Measurements from ENCODE around the gene MAPT.

DNA sequence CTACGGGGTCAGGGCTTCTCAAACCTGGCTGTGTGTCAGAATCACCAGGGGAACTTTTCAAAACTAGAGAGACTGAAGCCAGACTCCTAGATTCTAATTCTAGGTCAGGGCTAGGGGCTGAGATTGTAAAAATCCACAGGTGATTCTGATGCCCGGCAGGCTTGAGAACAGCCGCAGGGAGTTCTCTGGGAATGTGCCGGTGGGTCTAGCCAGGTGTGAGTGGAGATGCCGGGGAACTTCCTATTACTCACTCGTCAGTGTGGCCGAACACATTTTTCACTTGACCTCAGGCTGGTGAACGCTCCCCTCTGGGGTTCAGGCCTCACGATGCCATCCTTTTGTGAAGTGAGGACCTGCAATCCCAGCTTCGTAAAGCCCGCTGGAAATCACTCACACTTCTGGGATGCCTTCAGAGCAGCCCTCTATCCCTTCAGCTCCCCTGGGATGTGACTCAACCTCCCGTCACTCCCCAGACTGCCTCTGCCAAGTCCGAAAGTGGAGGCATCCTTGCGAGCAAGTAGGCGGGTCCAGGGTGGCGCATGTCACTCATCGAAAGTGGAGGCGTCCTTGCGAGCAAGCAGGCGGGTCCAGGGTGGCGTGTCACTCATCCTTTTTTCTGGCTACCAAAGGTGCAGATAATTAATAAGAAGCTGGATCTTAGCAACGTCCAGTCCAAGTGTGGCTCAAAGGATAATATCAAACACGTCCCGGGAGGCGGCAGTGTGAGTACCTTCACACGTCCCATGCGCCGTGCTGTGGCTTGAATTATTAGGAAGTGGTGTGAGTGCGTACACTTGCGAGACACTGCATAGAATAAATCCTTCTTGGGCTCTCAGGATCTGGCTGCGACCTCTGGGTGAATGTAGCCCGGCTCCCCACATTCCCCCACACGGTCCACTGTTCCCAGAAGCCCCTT is 115.6 kb downstream of the MAPT start:
- TF ChIP-seq SP1 (IDR thresholded peaks at IDR 0.05; ENCODE audit: low read depth) (no peak), POLR2A (IDR thresholded peaks at IDR 0.05; ENCODE audit: borderline replicate concordance, extremely low read depth, insufficient read depth, insufficient read length) (no peak)

All from HCT116 (cell line).